ENCODE data around the gene BLOC1S5.
"Not testable (repeated sequence)": the region's sequence is repeated elsewhere in the genome, so short reads cannot be mapped to it uniquely, and the experiment has no call there.

Gene BLOC1S5

GRCh38 chr6:7992002-7992815, 72.0 kb downstream of the BLOC1S5 start:
- peak; percentile 49 for DNase-seq

- no peak for DNase-seq
Observed at GRCh38 chr6:7991536-7991935, 72.7 kb downstream of the BLOC1S5 start.

GRCh38 chr6:7986219-7986618, 78.0 kb downstream of the BLOC1S5 start:
- DNase-seq = no peak

- not testable (repeated sequence) for DNase-seq
Observed at GRCh38 chr6:7983967-7984366, 80.2 kb downstream of the BLOC1S5 start.

- no peak for DNase-seq
Observed at GRCh38 chr6:7979831-7980230, 84.4 kb downstream of the BLOC1S5 start.

GRCh38 chr6:7978736-7979135, 85.5 kb downstream of the BLOC1S5 start:
- no peak for DNase-seq

- DNase-seq = no peak
Observed at GRCh38 chr6:7976485-7977056, 87.6 kb downstream of the BLOC1S5 start.

GRCh38 chr6:7975764-7976146, 88.4 kb downstream of the BLOC1S5 start:
- no peak for DNase-seq

GRCh38 chr6:7974938-7975763, 89.0 kb downstream of the BLOC1S5 start:
- DNase-seq = no peak

- DNase-seq = no peak
Observed at GRCh38 chr6:7974565-7974937, 89.6 kb downstream of the BLOC1S5 start.

- no peak for DNase-seq
Observed at GRCh38 chr6:7973584-7973983, 90.6 kb downstream of the BLOC1S5 start.

- no peak for DNase-seq
Observed at GRCh38 chr6:7971499-7971898, 92.7 kb downstream of the BLOC1S5 start.

GRCh38 chr6:7970616-7971015, 93.6 kb downstream of the BLOC1S5 start:
- no peak for DNase-seq
